Hepatocyte (in vitro differentiated cells): Measurements from ENCODE around the gene SNX32. TPM values are rescaled to one million over a fixed set of nuclear protein-coding genes. Genes with fewer than 3 reads are reported as not detected.

Source experiments
- DNase-seq: peaks from one replicate; pipeline ENCODE4 v3.0.0-alpha.2; 2016; ENCODE audit warnings: low spot score
- H2AFZ ChIP-seq: fragments of 200-600 bp; sonication (generic); 2 replicates; pipeline ENCODE4 v1.6.0; 2016; ENCODE audit warnings: antibody characterized with exemption, mild to moderate bottlenecking
- H3K27ac ChIP-seq: fragments of 200-600 bp; sonication (generic); 2 replicates; pipeline ENCODE4 v1.5.1; 2016; ENCODE audit warnings: mild to moderate bottlenecking
- H3K27me3 ChIP-seq: fragments of 200-600 bp; sonication (generic); 2 replicates; pipeline ENCODE4 v1.6.1; 2016
- H3K36me3 ChIP-seq: fragments of 200-600 bp; sonication (generic); replicated peaks from 2 replicates; pipeline ENCODE4 v1.5.1; 2016; ENCODE audit warnings: low read depth; ENCODE audit not compliant: insufficient read depth
- H3K4me1 ChIP-seq: fragments of 200-600 bp; sonication (generic); 2 replicates; pipeline ENCODE4 v1.5.1; 2016; ENCODE audit warnings: mild to moderate bottlenecking, moderate library complexity; ENCODE audit not compliant: insufficient read depth
- H3K4me2 ChIP-seq: fragments of 200-600 bp; sonication (generic); 2 replicates; pipeline ENCODE4 v1.6.0; 2016
- H3K4me3 ChIP-seq: fragments of 200-600 bp; sonication (generic); 2 replicates; pipeline ENCODE4 v1.5.1; 2016; ENCODE audit warnings: mild to moderate bottlenecking
- H3K79me2 ChIP-seq: fragments of 200-600 bp; sonication (generic); 2 replicates; pipeline ENCODE4 v1.6.0; 2017; ENCODE audit warnings: mild to moderate bottlenecking
- H3K9me2 ChIP-seq: fragments of 200-600 bp; sonication (generic); replicated peaks from 2 replicates; pipeline ENCODE4 v1.6.0; 2017; ENCODE audit warnings: mild to moderate bottlenecking; ENCODE audit not compliant: insufficient read depth
- H3K9me3 ChIP-seq: fragments of 200-600 bp; sonication (generic); 2 replicates; pipeline ENCODE4 v1.5.1; 2016; ENCODE audit warnings: low read depth, mild to moderate bottlenecking
- H4K20me1 ChIP-seq: fragments of 200-600 bp; sonication (generic); 2 replicates; pipeline ENCODE4 v1.6.0; 2016; ENCODE audit warnings: mild to moderate bottlenecking; ENCODE audit not compliant: insufficient read depth, poor library complexity, severe bottlenecking
- EZH2 ChIP-seq: fragments of 200-600 bp; sonication (generic); IDR thresholded peaks from 2 replicates; pipeline ENCODE4 v1.6.1; 2016; ENCODE audit warnings: antibody characterized with exemption, mild to moderate bottlenecking, borderline replicate concordance
- EZH2phosphoT487 ChIP-seq: fragments of 200-600 bp; sonication (generic); IDR thresholded peaks from one replicate; pipeline ENCODE4 v1.6.1; 2018; ENCODE audit warnings: antibody characterized with exemption, mild to moderate bottlenecking, low read depth, moderate library complexity; ENCODE audit not compliant: unreplicated experiment, severe bottlenecking
- WGBS: methylation state at CpG from one replicate; pipeline ENCODE4 v1.1.6; 2016; ENCODE audit warnings: low lambda C conversion rate; ENCODE audit errors: missing lambda C conversion rate; 5-methylcytosine and 5-hydroxymethylcytosine counted together
- polyA plus RNA-seq: library from polyadenylated mRNA; unstranded; fragments of >200 nt; fragmentation: Nextera tagmentation; extraction: Ambion mirVana; gene quantifications from 2 replicates; pipeline ENCODE4 v1.2.1, GENCODE V29; 2016
- total RNA-seq: library from RNA; depleted of rRNA; stranded (reverse); fragments of >200 nt; gene quantifications from 2 replicates; pipeline ENCODE4 v1.2.3, GENCODE V29; 2014
- TF ChIP-seq, protein P1 (sequence below): fragments of 200-600 bp; sonication (generic); IDR thresholded peaks from 2 replicates; pipeline ENCODE4 v1.5.1; 2016; ENCODE audit warnings: antibody characterized with exemption, mild to moderate bottlenecking; ENCODE audit not compliant: poor library complexity

SNX32 gene
- total and polyA plus RNA-seq, 2 experiments from 2014 or later, result 2.9 to 5.1 TPM

DNA sequence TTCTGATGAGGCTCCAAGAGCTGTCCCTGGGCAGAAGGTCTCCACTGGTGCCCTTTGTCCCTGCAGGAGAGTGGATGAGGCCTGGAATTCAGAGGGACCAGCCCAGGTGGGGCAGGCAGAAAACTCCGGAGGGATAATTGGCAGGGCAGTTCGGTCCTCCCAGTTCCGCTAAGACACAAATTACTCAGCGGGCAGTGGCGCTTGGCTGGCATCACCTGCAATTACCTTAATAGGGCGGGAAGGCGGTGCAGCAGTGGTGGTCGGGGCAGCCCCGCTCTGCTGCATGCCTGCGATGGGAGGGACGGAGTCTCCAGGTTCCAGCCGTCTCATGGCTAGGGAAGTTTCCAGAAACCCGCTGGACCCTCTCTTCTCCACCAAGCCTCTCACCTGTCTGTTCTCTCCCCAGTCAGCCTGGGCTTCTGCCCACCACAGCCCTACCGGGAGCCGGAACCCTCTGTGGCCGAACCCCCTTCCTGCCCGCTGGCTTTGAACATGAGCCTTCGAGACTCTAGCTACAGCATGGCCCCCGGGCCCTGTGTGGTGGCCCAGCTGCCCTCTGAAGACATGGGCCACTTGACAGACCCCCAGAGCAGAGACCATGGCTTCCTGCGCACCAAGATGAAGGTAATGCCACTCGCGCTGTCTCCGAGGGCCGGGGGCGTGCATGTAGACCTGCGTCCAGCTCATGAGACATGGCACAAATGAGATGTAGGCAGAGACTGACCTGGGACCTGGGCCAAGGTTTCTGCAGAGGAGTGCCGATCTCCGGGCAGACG, 40.0 kb upstream of the SNX32 start:
- DNase-seq, result no peak
- no peak overlapping the region for H3K4me2 ChIP-seq
- TF ChIP-seq, protein P1, sequence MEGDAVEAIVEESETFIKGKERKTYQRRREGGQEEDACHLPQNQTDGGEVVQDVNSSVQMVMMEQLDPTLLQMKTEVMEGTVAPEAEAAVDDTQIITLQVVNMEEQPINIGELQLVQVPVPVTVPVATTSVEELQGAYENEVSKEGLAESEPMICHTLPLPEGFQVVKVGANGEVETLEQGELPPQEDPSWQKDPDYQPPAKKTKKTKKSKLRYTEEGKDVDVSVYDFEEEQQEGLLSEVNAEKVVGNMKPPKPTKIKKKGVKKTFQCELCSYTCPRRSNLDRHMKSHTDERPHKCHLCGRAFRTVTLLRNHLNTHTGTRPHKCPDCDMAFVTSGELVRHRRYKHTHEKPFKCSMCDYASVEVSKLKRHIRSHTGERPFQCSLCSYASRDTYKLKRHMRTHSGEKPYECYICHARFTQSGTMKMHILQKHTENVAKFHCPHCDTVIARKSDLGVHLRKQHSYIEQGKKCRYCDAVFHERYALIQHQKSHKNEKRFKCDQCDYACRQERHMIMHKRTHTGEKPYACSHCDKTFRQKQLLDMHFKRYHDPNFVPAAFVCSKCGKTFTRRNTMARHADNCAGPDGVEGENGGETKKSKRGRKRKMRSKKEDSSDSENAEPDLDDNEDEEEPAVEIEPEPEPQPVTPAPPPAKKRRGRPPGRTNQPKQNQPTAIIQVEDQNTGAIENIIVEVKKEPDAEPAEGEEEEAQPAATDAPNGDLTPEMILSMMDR, result no peak
- TF ChIP-seq EZH2phosphoT487 (no peak), EZH2 (no peak)
- WGBS, result 95% methylated on average over 29 of the region's 29 CpGs
- peaks cover 22% of the 10 kb centered on the region for H3K4me1 ChIP-seq
- no peak overlapping the region for H3K27ac ChIP-seq
- peaks cover 26% of the 10 kb centered on the region for H4K20me1 ChIP-seq
- H3K36me3 ChIP-seq, result no peaks in the 10 kb centered on the region
- H3K4me3 ChIP-seq, result no peak overlapping the region
- no peaks in the 10 kb centered on the region for H3K9me2 ChIP-seq
- H2AFZ ChIP-seq, result no peak overlapping the region
- no peaks in the 10 kb centered on the region for H3K27me3 ChIP-seq
- no peaks in the 10 kb centered on the region for H3K9me3 ChIP-seq
- peaks cover 49% of the 10 kb centered on the region for H3K79me2 ChIP-seq

DNA sequence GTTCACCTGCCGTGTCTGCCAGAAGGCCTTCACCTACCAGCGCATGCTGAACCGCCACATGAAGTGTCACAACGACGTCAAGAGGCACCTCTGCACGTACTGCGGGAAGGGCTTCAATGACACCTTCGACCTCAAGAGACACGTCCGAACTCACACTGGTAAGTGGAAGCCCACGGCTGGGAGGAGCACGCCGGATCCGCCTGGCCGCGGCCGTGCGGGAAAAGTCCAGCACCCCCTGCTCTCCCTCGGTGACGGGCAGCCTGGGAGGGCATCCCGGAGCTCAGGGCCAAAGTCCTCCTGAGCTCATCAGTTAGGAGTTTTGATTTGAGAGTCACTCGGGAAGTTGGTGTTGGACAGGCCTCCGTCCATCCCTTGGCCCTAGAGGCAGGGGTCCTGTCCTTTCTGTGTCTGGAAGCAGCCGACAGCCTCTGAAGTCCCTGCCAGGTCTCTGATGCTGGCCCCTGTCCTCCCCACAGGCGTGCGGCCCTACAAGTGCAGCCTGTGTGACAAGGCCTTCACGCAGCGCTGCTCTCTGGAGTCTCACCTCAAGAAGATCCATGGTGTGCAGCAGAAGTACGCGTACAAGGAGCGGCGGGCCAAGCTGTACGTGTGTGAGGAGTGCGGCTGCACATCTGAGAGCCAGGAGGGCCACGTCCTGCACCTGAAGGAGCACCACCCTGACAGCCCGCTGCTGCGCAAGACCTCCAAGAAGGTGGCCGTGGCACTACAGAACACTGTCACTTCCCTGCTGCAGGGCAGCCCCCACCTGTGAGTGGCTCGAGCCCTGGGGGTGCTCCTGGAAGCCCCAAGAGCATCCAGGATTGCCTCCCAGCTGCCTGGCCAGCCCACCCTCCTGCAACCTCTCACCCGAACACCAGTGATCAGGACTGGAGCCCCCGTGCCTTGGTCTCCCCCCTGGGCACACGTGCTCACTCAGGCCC, 38.9 kb upstream of the SNX32 start:
- Histone ChIP-seq H3K4me1 (peaks cover 17% of the 10 kb centered on the region), H3K27ac (no peak overlapping the region), H3K27me3 (no peaks in the 10 kb centered on the region), H3K9me2 (no peaks in the 10 kb centered on the region), H4K20me1 (peaks cover 26% of the 10 kb centered on the region), H2AFZ (no peak overlapping the region), H3K36me3 (no peaks in the 10 kb centered on the region), H3K4me2 (no peak overlapping the region), H3K79me2 (peaks cover 40% of the 10 kb centered on the region), H3K9me3 (no peaks in the 10 kb centered on the region), H3K4me3 (no peak overlapping the region)
- WGBS, result 93% methylated on average over 41 of the region's 42 CpGs
- no peak for DNase-seq
- TF ChIP-seq EZH2, result no peak
- TF ChIP-seq EZH2phosphoT487, result no peak
- TF ChIP-seq, protein P1, result no peak

DNA sequence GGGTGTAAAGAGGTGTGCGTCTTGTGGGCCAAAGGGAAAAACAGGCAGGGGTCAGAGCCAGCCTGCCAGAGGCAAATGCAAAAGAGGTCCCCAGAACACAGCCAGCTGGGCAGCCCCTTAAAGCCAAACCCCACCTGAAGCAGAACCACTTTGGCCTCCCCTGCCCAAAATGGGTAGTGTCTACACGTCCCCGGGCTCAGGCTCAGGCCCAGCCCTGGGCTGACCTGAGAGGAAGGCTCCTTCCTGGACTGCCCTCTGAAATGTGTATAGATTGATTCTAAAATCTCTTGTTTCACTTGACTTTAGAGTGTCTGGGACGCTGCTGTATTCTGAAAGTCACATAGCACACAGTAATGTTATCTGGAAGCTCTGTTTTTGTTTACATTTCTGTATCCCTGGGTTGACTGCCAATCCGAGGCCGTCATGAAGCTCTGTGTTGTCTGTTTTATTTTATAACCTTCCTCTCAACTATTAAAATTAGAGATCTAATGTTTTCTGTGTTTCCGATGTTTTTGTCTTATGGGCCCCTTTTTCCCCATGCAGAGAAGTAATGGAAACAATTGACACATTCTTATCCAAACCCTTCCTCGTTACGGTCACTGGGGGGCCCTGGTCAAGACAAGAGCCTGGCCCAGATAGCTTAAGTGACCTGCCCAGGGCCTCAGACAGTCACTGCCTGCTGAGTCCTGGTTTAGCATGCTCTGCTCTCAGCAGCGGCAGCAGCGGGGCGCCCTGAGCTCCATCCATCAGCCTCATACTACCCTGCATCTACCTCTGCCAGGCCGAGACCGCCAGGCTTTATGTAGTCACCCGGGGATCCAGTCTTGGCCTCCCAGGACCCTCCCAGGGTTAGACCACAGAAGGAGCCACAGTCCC, 36.8 kb upstream of the SNX32 start:
- WGBS, result 48% methylated on average over 15 of the region's 15 CpGs
- peaks cover 21% of the 10 kb centered on the region for H3K79me2 ChIP-seq
- TF ChIP-seq EZH2 (no peak), EZH2phosphoT487 (no peak)
- TF ChIP-seq, protein P1, result no peak
- DNase-seq, result peak; percentile 8
- H3K4me2 ChIP-seq, result peak overlapping the region; percentile 25
- no peaks in the 10 kb centered on the region for H3K9me2 ChIP-seq
- no peaks in the 10 kb centered on the region for H3K27me3 ChIP-seq
- H3K27ac ChIP-seq, result no peak overlapping the region
- H2AFZ ChIP-seq, result no peak overlapping the region
- H3K9me3 ChIP-seq, result no peaks in the 10 kb centered on the region
- H4K20me1 ChIP-seq, result peaks cover 15% of the 10 kb centered on the region
- peaks cover 11% of the 10 kb centered on the region for H3K4me1 ChIP-seq
- H3K4me3 ChIP-seq, result no peak overlapping the region
- no peaks in the 10 kb centered on the region for H3K36me3 ChIP-seq
